Measurements from ENCODE around the gene ZNF330.

DNA sequence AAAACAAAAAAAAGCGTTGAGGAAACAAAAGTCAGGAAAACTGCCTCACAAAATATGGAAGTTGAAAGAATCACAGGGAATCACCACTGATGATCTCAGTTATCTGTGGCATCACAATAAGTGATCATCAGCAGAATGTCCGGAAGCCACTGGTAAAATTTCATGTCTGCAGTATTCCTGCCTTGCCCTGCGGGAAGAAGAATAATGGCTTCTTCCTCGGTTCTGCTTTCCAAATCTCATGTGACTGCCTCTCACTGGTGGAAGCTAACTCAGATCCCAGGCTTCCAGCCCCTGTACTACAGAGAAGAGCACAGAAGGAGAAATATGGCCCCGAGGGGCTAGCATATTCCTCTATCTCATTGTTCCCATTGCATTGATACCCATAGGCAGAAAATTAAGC, 12.7 kb upstream of the ZNF330 start:
- TF ChIP-seq, protein P1, sequence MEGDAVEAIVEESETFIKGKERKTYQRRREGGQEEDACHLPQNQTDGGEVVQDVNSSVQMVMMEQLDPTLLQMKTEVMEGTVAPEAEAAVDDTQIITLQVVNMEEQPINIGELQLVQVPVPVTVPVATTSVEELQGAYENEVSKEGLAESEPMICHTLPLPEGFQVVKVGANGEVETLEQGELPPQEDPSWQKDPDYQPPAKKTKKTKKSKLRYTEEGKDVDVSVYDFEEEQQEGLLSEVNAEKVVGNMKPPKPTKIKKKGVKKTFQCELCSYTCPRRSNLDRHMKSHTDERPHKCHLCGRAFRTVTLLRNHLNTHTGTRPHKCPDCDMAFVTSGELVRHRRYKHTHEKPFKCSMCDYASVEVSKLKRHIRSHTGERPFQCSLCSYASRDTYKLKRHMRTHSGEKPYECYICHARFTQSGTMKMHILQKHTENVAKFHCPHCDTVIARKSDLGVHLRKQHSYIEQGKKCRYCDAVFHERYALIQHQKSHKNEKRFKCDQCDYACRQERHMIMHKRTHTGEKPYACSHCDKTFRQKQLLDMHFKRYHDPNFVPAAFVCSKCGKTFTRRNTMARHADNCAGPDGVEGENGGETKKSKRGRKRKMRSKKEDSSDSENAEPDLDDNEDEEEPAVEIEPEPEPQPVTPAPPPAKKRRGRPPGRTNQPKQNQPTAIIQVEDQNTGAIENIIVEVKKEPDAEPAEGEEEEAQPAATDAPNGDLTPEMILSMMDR (conservative IDR thresholded peaks at IDR 0.05): no peak
- no peak for TF ChIP-seq ZFX (IDR thresholded peaks at IDR 0.05)

Data from C4-2B (cell line).